Osteoblast (primary cell): ENCODE measurements around the gene WDR36. TPM values are rescaled to one million over a fixed set of nuclear protein-coding genes. Genes with fewer than 3 reads are reported as not detected.

Experiments
- DNase-seq: peaks from one replicate; pipeline ENCODE4 v3.0.0; 2011; ENCODE audit warnings: low spot score, mixed read lengths; ENCODE audit not compliant: insufficient read length; ENCODE audit errors: missing footprints
- H2AFZ ChIP-seq: 2 replicates; pipeline ENCODE4 v1.6.0; 2011; ENCODE audit warnings: mild to moderate bottlenecking, low read length
- H3K27ac ChIP-seq: 2 replicates; pipeline ENCODE4 v1.5.1; 2011; ENCODE audit warnings: mild to moderate bottlenecking, low read depth, low read length, moderate library complexity
- H3K27me3 ChIP-seq: 2 replicates; pipeline ENCODE4 v1.6.0; 2012; ENCODE audit warnings: mild to moderate bottlenecking, control low read depth, inconsistent platforms, low read length, moderate library complexity; ENCODE audit not compliant: insufficient read depth
- H3K36me3 ChIP-seq: 2 replicates; pipeline ENCODE4 v1.5.1; 2011; ENCODE audit warnings: mild to moderate bottlenecking, low read length, control low read depth, moderate library complexity; ENCODE audit not compliant: insufficient read depth
- H3K4me1 ChIP-seq: 2 replicates; pipeline ENCODE4 v1.5.1; 2011; ENCODE audit warnings: mild to moderate bottlenecking, low read length, control low read depth, moderate library complexity; ENCODE audit not compliant: insufficient read depth
- H3K4me2 ChIP-seq: 2 replicates; pipeline ENCODE4 v1.6.0; 2011; ENCODE audit warnings: mild to moderate bottlenecking, low read length; ENCODE audit not compliant: insufficient read depth
- H3K4me3 ChIP-seq: fragments of 200-600 bp; sonication (generic); 3 replicates; pipeline ENCODE4 v1.5.1; 2012; ENCODE audit warnings: mild to moderate bottlenecking, low read length, inconsistent platforms; ENCODE audit not compliant: insufficient read depth
- H3K79me2 ChIP-seq: 2 replicates; pipeline ENCODE4 v1.6.0; 2012; ENCODE audit warnings: mild to moderate bottlenecking, low read length, control low read depth, inconsistent platforms; ENCODE audit not compliant: insufficient read depth
- H3K9me3 ChIP-seq: 2 replicates; pipeline ENCODE4 v1.5.1; 2011; ENCODE audit warnings: low read depth, low read length, control low read depth
- H4K20me1 ChIP-seq: 2 replicates; pipeline ENCODE4 v1.6.0; 2012; ENCODE audit warnings: mild to moderate bottlenecking, low read length, control low read depth; ENCODE audit not compliant: insufficient read depth
- CTCF ChIP-seq: IDR thresholded peaks from 2 replicates; pipeline ENCODE4 v1.5.1; 2011; ENCODE audit warnings: mild to moderate bottlenecking, low read depth, low read length, moderate library complexity; ENCODE audit errors: extremely low read depth
- total RNA-seq: library from RNA; depleted of rRNA; stranded (reverse); fragments of >200 nt; gene quantifications from 2 replicates; pipeline ENCODE4 v1.2.3, GENCODE V29; 2012

Gene WDR36
- total RNA-seq, 1 donor = 44.5 TPM

- H3K27ac ChIP-seq = no peak overlapping the region
- no peak overlapping the region for H3K4me3 ChIP-seq
- H3K79me2 ChIP-seq = peaks cover 2% of the 10 kb centered on the region
- no peak overlapping the region for H2AFZ ChIP-seq
- no peak for DNase-seq
- H3K27me3 ChIP-seq = no peaks in the 10 kb centered on the region
- H3K4me1 ChIP-seq = no peaks in the 10 kb centered on the region
- no peak overlapping the region for H3K4me2 ChIP-seq
- no peaks in the 10 kb centered on the region for H4K20me1 ChIP-seq
- H3K36me3 ChIP-seq = peaks cover 47% of the 10 kb centered on the region
- no peaks in the 10 kb centered on the region for H3K9me3 ChIP-seq
- TF ChIP-seq CTCF = no peak
These were observed 23.1 kb downstream of the WDR36 start for GRCh38 chr5:111115229-111115628.

DNA sequence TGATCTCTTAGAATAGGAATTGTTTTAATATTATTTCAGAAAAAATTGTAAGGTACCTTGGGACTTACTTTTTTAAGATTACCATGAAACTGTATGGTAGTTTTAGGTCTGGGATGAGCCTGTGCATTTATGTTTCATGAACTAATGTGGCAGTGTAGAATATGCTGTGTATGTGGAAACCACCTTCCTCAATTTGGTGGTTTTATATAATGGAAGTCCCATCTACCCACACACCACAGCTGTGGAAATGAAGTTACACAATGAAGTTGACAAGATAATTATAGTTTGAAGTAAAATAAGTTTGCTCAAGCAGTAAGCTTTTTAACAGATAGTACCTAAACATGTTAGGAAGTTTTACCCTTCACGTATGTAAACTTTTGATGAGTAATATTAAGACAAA, 24.4 kb downstream of the WDR36 start:
- no peak for TF ChIP-seq CTCF
- no peak overlapping the region for H3K4me2 ChIP-seq
- DNase-seq = no peak

DNA sequence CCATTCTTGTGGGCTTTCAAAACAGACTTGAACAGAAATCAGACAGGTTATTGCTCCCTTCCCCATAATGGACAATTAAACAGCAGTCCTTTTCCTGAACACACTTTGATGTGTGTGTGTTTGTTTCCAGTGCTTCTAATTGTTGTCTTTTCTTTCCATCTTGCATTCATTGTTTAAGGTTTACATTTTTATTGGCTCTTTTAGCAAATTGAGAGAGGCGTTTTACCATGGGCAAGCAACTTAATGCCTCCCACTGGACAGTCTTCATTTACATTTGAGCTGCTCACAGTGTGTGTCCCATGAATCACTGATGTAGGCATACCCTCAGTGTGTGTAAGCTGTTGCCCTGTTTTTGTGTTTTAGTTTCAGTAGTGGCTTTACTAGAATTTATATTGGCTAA, 25.0 kb downstream of the WDR36 start:
- Histone ChIP-seq H4K20me1 (no peaks in the 10 kb centered on the region), H3K4me2 (no peak overlapping the region), H3K79me2 (peaks cover 2% of the 10 kb centered on the region), H3K27me3 (no peaks in the 10 kb centered on the region), H2AFZ (no peak overlapping the region), H3K4me3 (no peak overlapping the region), H3K27ac (no peak overlapping the region), H3K4me1 (no peaks in the 10 kb centered on the region), H3K36me3 (peaks cover 51% of the 10 kb centered on the region), H3K9me3 (no peaks in the 10 kb centered on the region)
- TF ChIP-seq CTCF = no peak
- DNase-seq = no peak

More for the DNA sequence above, 24.4 kb downstream of the WDR36 start:
- Histone ChIP-seq H3K9me3 (no peaks in the 10 kb centered on the region), H2AFZ (no peak overlapping the region), H3K4me1 (no peaks in the 10 kb centered on the region), H3K36me3 (peaks cover 46% of the 10 kb centered on the region), H3K4me3 (no peak overlapping the region), H3K79me2 (peaks cover 2% of the 10 kb centered on the region), H3K27me3 (no peaks in the 10 kb centered on the region), H3K27ac (no peak overlapping the region), H4K20me1 (no peaks in the 10 kb centered on the region)

DNA sequence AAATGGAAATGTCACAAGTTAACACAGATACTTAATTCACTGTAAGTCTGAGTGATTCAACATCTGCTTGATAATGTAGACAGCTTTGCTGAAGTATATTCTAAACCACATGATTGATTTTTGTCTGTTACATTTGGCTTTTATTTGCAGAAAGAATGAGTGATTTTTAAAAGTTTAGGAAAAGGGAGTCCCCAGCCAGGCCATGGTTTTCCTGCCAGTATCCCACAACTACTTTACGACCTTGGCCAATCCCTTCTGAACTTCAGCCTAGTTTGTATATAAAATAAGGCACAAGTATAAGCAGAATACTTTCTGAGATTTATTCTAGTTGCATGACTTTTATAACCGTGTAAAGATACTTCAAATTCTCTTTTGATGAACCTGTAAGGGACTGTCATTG, 27.1 kb downstream of the WDR36 start:
- Histone ChIP-seq H3K79me2 (peaks cover 2% of the 10 kb centered on the region), H3K9me3 (no peaks in the 10 kb centered on the region), H3K36me3 (peaks cover 60% of the 10 kb centered on the region), H3K4me2 (no peak overlapping the region), H3K4me1 (no peaks in the 10 kb centered on the region), H3K27ac (no peak overlapping the region), H2AFZ (no peak overlapping the region), H4K20me1 (no peaks in the 10 kb centered on the region), H3K4me3 (no peak overlapping the region), H3K27me3 (no peaks in the 10 kb centered on the region)
- DNase-seq = no peak
- no peak for TF ChIP-seq CTCF
